NCI-H748 treated with DMSO at 0.1 percent for 48 hours (cell line): ENCODE measurements around the gene C16orf74.

Experiments used
- DNase-seq: peaks from one replicate; lab custom pipeline; 2025; lab: John Stamatoyannopoulos, UW

C16orf74 gene

DNA sequence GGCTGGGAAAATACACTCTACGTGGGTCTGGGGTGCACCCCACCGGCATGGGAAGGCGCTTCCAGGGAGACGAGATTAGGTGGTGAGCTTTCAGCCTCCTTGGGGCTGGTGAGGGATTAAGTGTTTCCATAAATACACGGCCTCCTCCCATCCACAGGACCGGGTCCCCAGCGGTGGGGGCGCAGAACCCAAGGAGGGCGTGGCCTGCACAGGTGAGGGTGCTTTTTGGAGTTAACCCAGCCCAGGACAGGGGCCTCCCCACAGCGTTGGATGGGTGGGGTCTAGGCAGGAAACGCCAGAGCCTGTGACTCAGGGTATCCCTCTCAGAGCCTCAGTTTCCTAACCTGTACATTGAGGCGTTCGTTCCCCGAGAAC, 1.1 kb downstream of the C16orf74 start:
- no peak for DNase-seq

GRCh38 chr16:85746460-85747215, 4.3 kb downstream of the C16orf74 start:
- no peak for DNase-seq

DNA sequence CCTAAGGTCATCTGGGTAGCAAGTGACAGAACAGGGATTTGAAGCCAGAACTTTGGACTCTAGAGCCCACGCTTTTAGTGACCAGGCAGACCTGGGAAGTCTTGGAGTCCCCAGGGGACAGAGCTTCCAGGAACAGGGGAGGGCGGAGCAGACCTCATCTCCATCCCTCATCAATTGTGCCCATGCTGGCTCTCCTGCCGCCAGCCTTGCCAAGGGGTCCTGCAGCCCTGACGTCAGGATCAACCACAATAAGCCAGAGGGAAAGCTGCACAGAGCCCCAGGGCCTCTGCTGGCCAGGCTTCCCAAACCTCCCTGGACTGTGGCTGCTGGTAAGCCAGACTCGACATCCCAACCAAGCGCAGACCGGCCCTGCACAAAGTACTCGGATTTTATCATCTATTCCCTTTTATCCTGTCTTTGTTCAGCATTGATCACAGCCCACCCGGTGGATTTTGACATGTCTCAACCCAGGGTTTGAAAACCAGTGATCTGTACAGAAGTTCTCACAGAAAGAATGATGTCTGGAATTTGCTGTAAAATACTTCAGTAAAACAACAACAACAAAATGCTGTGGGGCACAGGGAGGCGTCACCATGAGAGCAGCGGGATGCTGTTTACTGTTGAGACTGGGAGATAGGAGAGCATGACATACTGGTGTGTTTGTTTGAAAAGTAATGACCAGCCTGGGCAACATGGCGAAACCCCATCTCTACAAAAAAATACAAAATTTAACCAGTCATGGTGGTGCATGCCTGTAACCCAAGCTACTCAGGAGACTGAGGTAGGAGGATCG, 11.8 kb downstream of the C16orf74 start:
- no peak for DNase-seq

- DNase-seq = no peak
These were observed 14.0 kb downstream of the C16orf74 start for GRCh38 chr16:85736921-85737320.

GRCh38 chr16:85735946-85736345, 14.9 kb downstream of the C16orf74 start:
- no peak for DNase-seq

GRCh38 chr16:85735225-85735635, 15.7 kb downstream of the C16orf74 start:
- no peak for DNase-seq

DNA sequence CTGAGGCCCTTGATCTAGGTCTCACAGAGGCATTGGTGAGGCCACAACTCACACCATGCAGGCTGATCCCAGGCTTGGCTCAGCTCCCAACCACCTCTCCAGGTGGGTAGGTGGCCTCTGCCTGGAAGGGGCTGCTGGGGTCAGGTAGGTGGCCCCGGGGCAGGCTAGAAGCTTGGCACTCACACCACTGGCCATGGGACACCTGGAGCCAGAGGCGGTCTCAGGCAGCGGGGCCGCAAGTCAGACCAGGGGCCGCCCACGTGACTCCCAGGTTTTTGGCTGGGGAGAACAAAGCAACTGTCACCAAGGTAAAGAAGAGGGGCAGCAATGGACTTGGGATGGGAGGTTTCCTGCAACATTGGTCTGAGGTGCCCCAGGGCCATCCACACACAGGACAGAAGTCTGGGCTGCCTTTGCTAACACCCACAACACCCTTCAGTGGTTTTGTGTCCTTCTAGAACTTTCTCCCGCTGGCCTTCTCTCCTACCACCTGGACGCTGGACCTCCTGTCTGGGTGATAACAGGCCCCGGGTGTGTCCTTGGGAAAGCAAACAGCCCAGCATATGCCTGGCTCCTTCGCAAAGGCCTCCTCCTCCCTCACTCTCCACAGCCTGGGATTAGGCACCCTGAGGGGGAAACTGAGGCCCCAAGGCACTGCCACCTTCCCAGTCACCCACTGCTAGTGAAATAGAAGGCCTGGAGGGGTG, 16.4 kb downstream of the C16orf74 start:
- no peak for DNase-seq

- no peak for DNase-seq
These were observed 17.1 kb downstream of the C16orf74 start for GRCh38 chr16:85733839-85734170.

DNA sequence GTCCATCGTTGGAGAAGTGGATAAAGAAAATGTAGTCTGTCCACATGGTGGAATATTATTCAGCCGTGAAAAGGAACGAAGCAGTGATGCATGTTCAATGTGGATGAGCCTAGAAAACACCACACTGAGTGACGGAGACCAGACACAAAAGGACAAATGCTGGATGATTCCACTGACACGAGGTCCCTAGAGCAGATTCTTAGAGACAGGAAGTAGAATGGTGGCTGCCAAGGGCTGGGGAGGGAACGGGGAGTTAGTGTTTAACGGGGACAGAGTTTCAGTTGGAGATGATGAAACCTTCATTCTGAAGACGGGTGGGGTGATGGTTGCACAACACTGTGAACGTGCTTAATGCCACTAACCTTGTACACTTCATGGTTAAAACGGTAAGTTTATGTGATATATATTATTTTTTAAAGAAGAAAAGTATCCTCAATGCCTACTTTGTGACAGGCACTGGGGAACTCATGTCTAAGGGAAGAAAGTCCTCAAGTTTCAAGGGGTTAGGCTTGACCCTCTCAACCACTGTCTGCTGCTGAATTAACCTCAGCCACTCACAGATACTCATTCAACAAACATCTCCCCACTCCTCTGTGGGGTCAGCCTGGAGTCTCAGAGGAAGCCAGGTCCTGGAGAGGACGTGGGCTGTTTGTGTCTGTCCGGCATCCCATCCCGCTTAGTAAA, 17.6 kb downstream of the C16orf74 start:
- no peak for DNase-seq

GRCh38 chr16:85731179-85731578, 19.7 kb downstream of the C16orf74 start:
- DNase-seq = no peak

DNA sequence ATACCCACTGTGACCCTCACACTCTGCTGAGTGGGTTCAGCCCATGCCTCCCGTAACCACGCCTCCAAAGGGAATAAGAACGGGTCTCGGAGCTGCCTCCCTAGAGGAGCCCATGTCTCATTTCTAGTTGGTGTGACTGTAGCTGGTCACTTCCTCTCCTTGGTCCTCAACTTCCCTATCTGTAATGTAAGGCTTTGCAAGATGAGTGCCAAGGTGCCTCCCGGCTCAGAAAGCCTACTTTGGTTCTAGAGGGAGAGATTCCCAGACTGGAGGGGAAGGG, 20.8 kb downstream of the C16orf74 start:
- no peak for DNase-seq

- DNase-seq = no peak
These were observed 21.3 kb downstream of the C16orf74 start for GRCh38 chr16:85729452-85730185.

DNA sequence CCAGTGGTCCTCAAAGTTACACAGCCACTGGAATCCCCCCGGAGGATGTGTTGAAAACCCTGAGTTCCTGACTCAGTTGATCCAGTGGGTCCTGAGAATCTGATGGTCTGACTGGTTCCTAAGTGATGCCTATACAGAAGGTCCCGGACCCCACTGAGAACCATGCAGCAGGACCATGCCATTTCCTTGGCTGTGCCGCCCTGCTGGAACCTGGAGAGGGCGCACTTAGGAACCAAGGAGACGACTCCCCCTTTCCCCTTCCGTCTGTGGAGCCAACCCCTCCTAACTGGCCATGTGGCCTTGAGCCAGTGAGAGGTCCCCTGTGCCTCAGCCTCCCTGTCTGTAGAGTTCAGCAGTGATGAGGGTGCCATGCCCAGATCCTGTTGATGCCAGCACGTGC, 22.0 kb downstream of the C16orf74 start:
- DNase-seq = no peak

GRCh38 chr16:85724936-85725335, 26.0 kb downstream of the C16orf74 start:
- no peak for DNase-seq

GRCh38 chr16:85724126-85724879, 26.6 kb downstream of the C16orf74 start:
- DNase-seq = no peak

GRCh38 chr16:85722128-85722893, 28.6 kb downstream of the C16orf74 start:
- DNase-seq = no peak

DNA sequence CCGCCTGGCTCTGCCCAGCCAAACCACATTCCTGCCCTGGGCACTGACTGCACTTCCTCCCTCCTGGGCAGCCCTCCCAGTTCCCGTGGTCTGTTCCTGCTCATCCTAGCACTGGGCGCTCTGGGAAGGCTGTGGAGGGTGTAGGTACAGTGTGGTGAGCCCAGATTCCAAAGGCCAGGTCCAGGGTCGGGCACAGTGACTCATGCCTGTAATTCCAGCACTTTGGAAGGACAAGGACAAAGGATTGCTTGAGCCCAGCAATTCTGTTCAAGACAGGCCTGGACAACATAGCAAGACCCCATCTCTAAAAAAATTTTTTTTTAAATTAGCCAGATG, 30.6 kb downstream of the C16orf74 start:
- DNase-seq = no peak

GRCh38 chr16:85719605-85720301, 31.1 kb downstream of the C16orf74 start:
- no peak for DNase-seq

DNA sequence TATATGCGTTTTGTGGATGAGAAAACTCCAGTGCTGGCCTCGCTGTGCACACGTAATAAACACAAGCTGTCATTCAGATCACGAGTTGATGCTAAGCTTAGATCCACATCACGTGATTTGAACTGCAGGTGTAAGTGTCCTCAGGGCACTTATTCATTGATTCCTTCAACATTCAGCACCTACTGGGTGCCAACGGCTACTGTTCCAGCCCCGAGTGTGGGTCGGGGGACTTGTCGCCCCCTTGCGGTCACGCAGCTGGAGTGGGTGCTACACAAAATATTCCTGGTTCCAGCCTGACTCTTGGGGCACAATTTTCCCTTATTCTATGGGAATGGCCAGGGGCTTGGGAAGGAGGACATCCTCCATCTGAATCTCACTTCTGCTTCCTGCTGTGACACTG, 32.2 kb downstream of the C16orf74 start:
- no peak for DNase-seq

- no peak for DNase-seq
These were observed 32.8 kb downstream of the C16orf74 start for GRCh38 chr16:85718153-85718477.
